NCI-H510A (cell line): ENCODE measurements around the gene RASL11B.

ENCODE experiments used
- DNase-seq: peaks from one replicate; lab custom pipeline; 2025; lab: John Stamatoyannopoulos, UW

Gene RASL11B

GRCh38 chr4:52843351-52843750, 18.8 kb upstream of the RASL11B start:
- no peak for DNase-seq

GRCh38 chr4:52843958-52844357, 18.2 kb upstream of the RASL11B start:
- DNase-seq = no peak

GRCh38 chr4:52844596-52844995, 17.5 kb upstream of the RASL11B start:
- DNase-seq = no peak

- DNase-seq = no peak
Observed at GRCh38 chr4:52846502-52846901, 15.6 kb upstream of the RASL11B start.

- no peak for DNase-seq
Observed at GRCh38 chr4:52848254-52848653, 13.9 kb upstream of the RASL11B start.

GRCh38 chr4:52850406-52851124, 11.6 kb upstream of the RASL11B start:
- DNase-seq = no peak

- no peak for DNase-seq
Observed at GRCh38 chr4:52852041-52852440, 10.1 kb upstream of the RASL11B start.

GRCh38 chr4:52852711-52853110, 9.4 kb upstream of the RASL11B start:
- no peak for DNase-seq

GRCh38 chr4:52853351-52853750, 8.8 kb upstream of the RASL11B start:
- no peak for DNase-seq

GRCh38 chr4:52856801-52857200, 5.3 kb upstream of the RASL11B start:
- DNase-seq = no peak

- DNase-seq = no peak
Observed at GRCh38 chr4:52860361-52860760, 1.8 kb upstream of the RASL11B start.

GRCh38 chr4:52861171-52861823, 820 bp upstream of the RASL11B start:
- DNase-seq = no peak

GRCh38 chr4:52862639-52863161, 583 bp downstream of the RASL11B start:
- no peak for DNase-seq

- DNase-seq = no peak
Observed at GRCh38 chr4:52863324-52863723, 1.2 kb downstream of the RASL11B start.

- no peak for DNase-seq
Observed at GRCh38 chr4:52864793-52865192, 2.7 kb downstream of the RASL11B start.

GRCh38 chr4:52865300-52865699, 3.2 kb downstream of the RASL11B start:
- DNase-seq = no peak

- DNase-seq = no peak
Observed at GRCh38 chr4:52866734-52867133, 4.6 kb downstream of the RASL11B start.

- no peak for DNase-seq
Observed at GRCh38 chr4:52867163-52867562, 5.0 kb downstream of the RASL11B start.

GRCh38 chr4:52868133-52868532, 6.0 kb downstream of the RASL11B start:
- peak; percentile 65 for DNase-seq

- peak; percentile 56 for DNase-seq
Observed at GRCh38 chr4:52869196-52869595, 7.1 kb downstream of the RASL11B start.

GRCh38 chr4:52869656-52870055, 7.5 kb downstream of the RASL11B start:
- no peak for DNase-seq

GRCh38 chr4:52870225-52870624, 8.1 kb downstream of the RASL11B start:
- peak; percentile 85 for DNase-seq

GRCh38 chr4:52873191-52873590, 11.1 kb downstream of the RASL11B start:
- no peak for DNase-seq
